MM.1S (cell line): ENCODE measurements around the gene CFAP46.

Experiments used
- DNase-seq: peaks from one replicate; pipeline ENCODE4 v3.0.0-alpha.2; 2015
- H2AFZ ChIP-seq: fragments of 300-600 bp; sonication (generic); 2 replicates; pipeline ENCODE4 v1.6.0; 2016; ENCODE audit warnings: antibody characterized with exemption, low read length
- H3F3A ChIP-seq: fragments of 300-600 bp; sonication (generic); 2 replicates; pipeline ENCODE4 v1.6.1; 2016; ENCODE audit warnings: mild to moderate bottlenecking, antibody characterized with exemption, low read length, moderate library complexity, mixed read lengths; ENCODE audit not compliant: insufficient read depth
- H3K27ac ChIP-seq: fragments of 300-600 bp; sonication (generic); 2 replicates; pipeline ENCODE4 v1.5.1; 2016; ENCODE audit warnings: mild to moderate bottlenecking, low read length
- H3K27me3 ChIP-seq: fragments of 300-600 bp; sonication (generic); replicated peaks from 2 replicates; pipeline ENCODE4 v1.6.0; 2016; ENCODE audit warnings: low read length; ENCODE audit not compliant: insufficient read depth
- H3K36me3 ChIP-seq: fragments of 300-600 bp; sonication (generic); replicated peaks from 2 replicates; pipeline ENCODE4 v1.6.1; 2016; ENCODE audit warnings: mild to moderate bottlenecking, low read length, mixed read lengths; ENCODE audit not compliant: insufficient read depth
- H3K4me1 ChIP-seq: fragments of 300-600 bp; sonication (generic); 2 replicates; pipeline ENCODE4 v1.6.1; 2016; ENCODE audit warnings: low read length, mixed read lengths
- H3K4me2 ChIP-seq: fragments of 300-600 bp; sonication (generic); 2 replicates; pipeline ENCODE4 v1.6.0; 2016; ENCODE audit warnings: low read depth, low read length
- H3K4me3 ChIP-seq: fragments of 300-600 bp; sonication (generic); 2 replicates; pipeline ENCODE4 v1.5.1; 2016; ENCODE audit warnings: low read length, mixed read lengths
- H3K79me2 ChIP-seq: fragments of 300-600 bp; sonication (generic); 2 replicates; pipeline ENCODE4 v1.6.1; 2016; ENCODE audit warnings: mixed run types, low read length, mixed read lengths
- H3K9ac ChIP-seq: fragments of 300-600 bp; sonication (generic); 2 replicates; pipeline ENCODE4 v1.6.1; 2016; ENCODE audit warnings: low read length, mixed read lengths
- H3K9me2 ChIP-seq: fragments of 300-600 bp; sonication (generic); replicated peaks from 2 replicates; pipeline ENCODE4 v1.6.1; 2016; ENCODE audit warnings: mild to moderate bottlenecking, low read length, mixed read lengths; ENCODE audit not compliant: insufficient read depth
- H3K9me3 ChIP-seq: fragments of 300-600 bp; sonication (generic); replicated peaks from 2 replicates; pipeline ENCODE4 v1.6.1; 2016; ENCODE audit warnings: mild to moderate bottlenecking, low read length, mixed read lengths; ENCODE audit not compliant: insufficient read depth
- H4K20me1 ChIP-seq: fragments of 300-600 bp; sonication (generic); 2 replicates; pipeline ENCODE4 v1.6.1; 2016; ENCODE audit warnings: mild to moderate bottlenecking, low read length, moderate library complexity, mixed read lengths; ENCODE audit not compliant: insufficient read depth
- CTCF ChIP-seq: fragments of 300-600 bp; sonication (generic); IDR thresholded peaks from 2 replicates; pipeline ENCODE4 v1.5.1; 2016; ENCODE audit warnings: antibody characterized with exemption, low read length, mixed read lengths
- EZH2 ChIP-seq: fragments of 300-600 bp; sonication (generic); optimal IDR thresholded peaks from 2 replicates; pipeline ENCODE3; 2017; ENCODE audit warnings: low read depth, mild to moderate bottlenecking, antibody characterized with exemption, low read length, mixed read lengths
- EZH2phosphoT487 ChIP-seq: fragments of 300-600 bp; sonication (generic); IDR thresholded peaks from 2 replicates; pipeline ENCODE4 v1.6.1; 2018; ENCODE audit warnings: antibody characterized with exemption, low read length

CFAP46 gene

DNA sequence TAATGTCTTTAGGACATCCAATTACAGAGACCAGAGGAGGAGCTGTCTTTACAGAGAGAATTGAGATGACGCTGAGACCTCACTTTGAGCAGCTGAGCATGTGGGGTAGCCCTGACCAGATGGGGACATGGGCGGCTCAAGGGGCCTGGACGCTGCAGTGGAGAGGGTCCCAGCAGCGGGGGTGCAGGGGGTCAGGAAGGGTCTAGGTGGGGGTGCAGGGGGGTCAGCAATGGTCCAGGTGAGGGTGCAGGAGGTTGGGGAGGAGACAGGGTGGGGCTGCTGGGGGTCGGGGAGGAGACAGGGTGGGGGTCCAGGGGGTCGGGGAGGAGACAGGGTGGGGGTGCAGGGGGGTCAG lies 43.2 kb upstream of the CFAP46 start:
- no peak overlapping the region for H3K27ac ChIP-seq
- no peak overlapping the region for H3K4me3 ChIP-seq
- no peaks in the 10 kb centered on the region for H3K9me3 ChIP-seq
- no peaks in the 10 kb centered on the region for H3K9me2 ChIP-seq
- no peaks in the 10 kb centered on the region for H3K79me2 ChIP-seq
- peaks cover 57% of the 10 kb centered on the region for H3K27me3 ChIP-seq
- H3K9ac ChIP-seq: no peak overlapping the region
- no peak overlapping the region for H2AFZ ChIP-seq
- TF ChIP-seq EZH2phosphoT487 (no peak), CTCF (no peak), EZH2 (no peak)
- H3K4me1 ChIP-seq: no peaks in the 10 kb centered on the region
- no peak for DNase-seq
- no peaks in the 10 kb centered on the region for H3K36me3 ChIP-seq
- H4K20me1 ChIP-seq: no peaks in the 10 kb centered on the region
- H3F3A ChIP-seq: no peaks in the 10 kb centered on the region
- H3K4me2 ChIP-seq: no peak overlapping the region

DNA sequence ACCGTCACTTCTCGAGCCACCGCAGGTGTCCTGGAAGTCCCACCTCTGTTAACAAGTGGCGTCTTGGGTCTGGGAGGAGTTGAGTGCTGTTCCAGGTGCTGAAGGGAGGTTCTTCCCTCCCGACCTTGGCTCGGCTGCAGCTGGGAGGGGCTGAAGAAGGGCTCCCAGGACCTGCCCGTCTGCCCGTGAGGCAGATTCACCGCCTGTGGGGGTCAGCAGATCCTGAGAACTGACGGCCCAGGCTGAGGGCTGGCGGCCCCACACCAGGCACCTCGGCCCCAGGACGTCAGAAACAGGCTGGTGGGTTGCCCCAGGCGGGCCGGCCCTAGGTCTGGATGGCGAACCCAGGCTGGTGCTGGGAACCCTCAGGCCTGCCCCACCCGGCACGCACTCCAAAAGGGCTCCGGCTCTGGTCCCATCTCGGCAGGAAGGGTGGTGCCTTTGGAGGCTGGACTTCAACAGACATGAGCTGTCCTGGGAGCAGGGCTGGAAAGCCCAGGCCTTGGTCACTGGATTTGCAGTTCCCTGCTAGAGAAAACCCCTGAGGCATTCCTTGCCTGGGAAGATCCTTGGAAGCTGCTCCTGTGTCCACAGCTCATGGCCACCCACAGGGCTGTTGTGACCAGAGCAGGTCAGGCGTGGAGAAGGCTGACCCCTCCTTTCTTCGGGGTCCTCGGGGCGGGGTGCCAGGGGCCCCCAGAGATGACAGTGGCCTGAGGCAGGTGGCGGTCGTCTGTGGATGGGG lies 42.6 kb upstream of the CFAP46 start:
- Histone ChIP-seq H2AFZ (no peak overlapping the region), H4K20me1 (no peaks in the 10 kb centered on the region), H3K4me3 (no peak overlapping the region), H3K4me1 (no peaks in the 10 kb centered on the region), H3K9ac (no peak overlapping the region), H3K36me3 (no peaks in the 10 kb centered on the region), H3F3A (no peaks in the 10 kb centered on the region), H3K79me2 (no peaks in the 10 kb centered on the region), H3K9me3 (no peaks in the 10 kb centered on the region), H3K4me2 (no peak overlapping the region), H3K27ac (no peak overlapping the region), H3K27me3 (peaks cover 52% of the 10 kb centered on the region), H3K9me2 (no peaks in the 10 kb centered on the region)
- TF ChIP-seq EZH2phosphoT487: no peak
- no peak for TF ChIP-seq CTCF
- TF ChIP-seq EZH2: no peak
- DNase-seq: no peak

- Histone ChIP-seq H3K4me3 (no peak overlapping the region), H3K9me2 (no peaks in the 10 kb centered on the region), H4K20me1 (no peaks in the 10 kb centered on the region), H2AFZ (no peak overlapping the region), H3K27me3 (peaks cover 51% of the 10 kb centered on the region), H3K79me2 (no peaks in the 10 kb centered on the region), H3K27ac (no peak overlapping the region), H3K9ac (no peak overlapping the region), H3F3A (no peaks in the 10 kb centered on the region), H3K36me3 (no peaks in the 10 kb centered on the region), H3K4me1 (no peaks in the 10 kb centered on the region), H3K4me2 (no peak overlapping the region), H3K9me3 (no peaks in the 10 kb centered on the region)
- no peak for TF ChIP-seq EZH2
- no peak for TF ChIP-seq EZH2phosphoT487
- no peak for TF ChIP-seq CTCF
- no peak for DNase-seq
Observed at GRCh38 chr10:132984008-132984295, 41.6 kb upstream of the CFAP46 start.
